Bronchial epithelial cell (primary cell): ENCODE results near the gene CNTRL. TPM values are rescaled to one million over a fixed set of nuclear protein-coding genes. Genes with fewer than 3 reads are reported as not detected.

Source experiments
- DNase-seq: peaks from one replicate; pipeline ENCODE4 v3.0.0-alpha.2; 2010; ENCODE audit warnings: low read depth
- FAIRE-seq: peaks from 2 replicates; lab custom pipeline; 2011; peaks lifted over from hg19 to GRCh38; lab: Jason Lieb, UNC
- H3K27me3 ChIP-seq: 2 replicates; pipeline ENCODE4 v1.5.1; 2011; ENCODE audit warnings: low read length; ENCODE audit not compliant: control insufficient read depth, insufficient read depth
- H3K36me3 ChIP-seq: 2 replicates; pipeline ENCODE4 v1.5.1; 2011; ENCODE audit warnings: low read length; ENCODE audit not compliant: control insufficient read depth, insufficient read depth
- H3K4me3 ChIP-seq: 2 replicates; pipeline ENCODE4 v1.5.1; 2011; ENCODE audit warnings: mild to moderate bottlenecking, low read depth, low read length, control low read depth
- CTCF ChIP-seq: IDR thresholded peaks from 2 replicates; pipeline ENCODE4 v1.5.1; 2011; ENCODE audit warnings: mild to moderate bottlenecking, moderate library complexity, low read length, control low read depth, inconsistent platforms; ENCODE audit not compliant: insufficient read depth, severe bottlenecking
- total RNA-seq: library from RNA; depleted of rRNA; stranded (reverse); fragments of >200 nt; gene quantifications from 2 replicates; pipeline ENCODE4 v1.2.1, GENCODE V29; 2014

Gene CNTRL
- total RNA-seq, 1 donor from 2014 or later, result 5.0 TPM

- H3K27me3 ChIP-seq, result no peaks in the 10 kb centered on the region
- H3K4me3 ChIP-seq, result no peak overlapping the region
- no peak for TF ChIP-seq CTCF
- DNase-seq (peak; percentile 53), FAIRE-seq (no peak)
- H3K36me3 ChIP-seq, result no peaks in the 10 kb centered on the region
These were observed 151.4 kb downstream of the CNTRL start for GRCh38 chr9:121226175-121226574.

Other genes with a start within 250 kb of the CNTRL start
- 12.4 and 16.4 TPM in 2 replicates for gene PSMD5, start 232.0 kb upstream of the CNTRL start, total RNA-seq
- gene PHF19, start 197.8 kb upstream of the CNTRL start, total RNA-seq, result 7.6 TPM in 2 replicates
- gene TRAF1, start 148.2 kb upstream of the CNTRL start, total RNA-seq, result 0.79 and 1.0 TPM in 2 replicates
- 0.64 and 1.3 TPM in 2 replicates for gene C5, start 24.7 kb upstream of the CNTRL start, total RNA-seq
- 28.4 and 41.1 TPM in 2 replicates for gene RAB14, start 126.9 kb downstream of the CNTRL start, total RNA-seq
- gene GSN, start 193.2 kb downstream of the CNTRL start, total RNA-seq, result 420 and 822 TPM in 2 replicates